ENCODE data around the gene HIF1A.
A peak's percentile ranks its signal among the peaks of the same experiment; 100 is the strongest.
"Not testable (repeated sequence)": the region's sequence is repeated elsewhere in the genome, so short reads cannot be mapped to it uniquely, and the experiment has no call there.

HIF1A gene

DNA sequence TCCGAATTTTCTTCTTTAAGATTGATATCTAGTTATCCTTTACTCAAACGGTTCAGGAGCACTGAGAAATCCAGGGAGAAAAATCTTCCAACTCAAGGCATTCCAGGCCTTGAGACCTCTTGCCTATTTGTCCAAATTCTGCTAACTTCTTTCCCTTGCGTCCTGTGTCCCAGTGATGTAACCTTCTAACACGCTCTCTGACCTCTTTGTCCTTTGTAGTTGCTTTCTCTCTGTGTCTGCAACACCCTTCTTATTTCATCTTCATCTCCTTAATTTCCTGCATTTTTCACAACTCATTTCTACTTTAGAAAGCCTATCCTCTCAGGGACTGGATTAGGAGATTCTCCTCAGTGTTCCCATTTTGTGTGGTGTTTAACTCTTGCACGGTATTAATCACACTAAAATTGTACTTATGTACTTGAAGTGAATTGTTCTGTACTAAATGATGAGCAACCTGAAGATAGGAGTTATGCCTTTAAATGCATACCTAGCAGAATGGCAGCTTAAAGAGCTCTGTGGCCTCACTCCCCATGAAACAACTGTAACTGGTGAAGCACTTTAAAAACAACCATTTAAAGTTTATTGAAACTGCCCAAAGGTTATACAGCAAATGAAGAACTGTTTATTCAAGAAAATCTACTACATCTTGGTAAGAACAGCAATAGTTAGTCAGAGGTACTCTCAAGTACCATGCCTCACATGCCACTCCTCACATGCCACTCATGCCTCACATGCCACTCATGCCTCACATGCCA, 59.5 kb downstream of the HIF1A start:
- H4K20me1 ChIP-seq (ENCODE audit: insufficient read depth) = no peaks in the 10 kb centered on the region
- TF ChIP-seq, protein P1, sequence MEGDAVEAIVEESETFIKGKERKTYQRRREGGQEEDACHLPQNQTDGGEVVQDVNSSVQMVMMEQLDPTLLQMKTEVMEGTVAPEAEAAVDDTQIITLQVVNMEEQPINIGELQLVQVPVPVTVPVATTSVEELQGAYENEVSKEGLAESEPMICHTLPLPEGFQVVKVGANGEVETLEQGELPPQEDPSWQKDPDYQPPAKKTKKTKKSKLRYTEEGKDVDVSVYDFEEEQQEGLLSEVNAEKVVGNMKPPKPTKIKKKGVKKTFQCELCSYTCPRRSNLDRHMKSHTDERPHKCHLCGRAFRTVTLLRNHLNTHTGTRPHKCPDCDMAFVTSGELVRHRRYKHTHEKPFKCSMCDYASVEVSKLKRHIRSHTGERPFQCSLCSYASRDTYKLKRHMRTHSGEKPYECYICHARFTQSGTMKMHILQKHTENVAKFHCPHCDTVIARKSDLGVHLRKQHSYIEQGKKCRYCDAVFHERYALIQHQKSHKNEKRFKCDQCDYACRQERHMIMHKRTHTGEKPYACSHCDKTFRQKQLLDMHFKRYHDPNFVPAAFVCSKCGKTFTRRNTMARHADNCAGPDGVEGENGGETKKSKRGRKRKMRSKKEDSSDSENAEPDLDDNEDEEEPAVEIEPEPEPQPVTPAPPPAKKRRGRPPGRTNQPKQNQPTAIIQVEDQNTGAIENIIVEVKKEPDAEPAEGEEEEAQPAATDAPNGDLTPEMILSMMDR (conservative IDR thresholded peaks at IDR 0.05; ENCODE audit: low read depth, low read length) = no peak
- H3K9ac ChIP-seq = no peak overlapping the region
- no peaks in the 10 kb centered on the region for H3K79me2 ChIP-seq (ENCODE audit: insufficient read depth, low read depth)
- H3K27ac ChIP-seq = no peak overlapping the region
- no peaks in the 10 kb centered on the region for H3K27me3 ChIP-seq (ENCODE audit: insufficient read depth, low read depth)
- no peak overlapping the region for H3K4me2 ChIP-seq
- no peak overlapping the region for H2AFZ ChIP-seq (ENCODE audit: low read depth)
- H3K4me1 ChIP-seq (ENCODE audit: low read depth, poor library complexity, severe bottlenecking) = peaks cover 7% of the 10 kb centered on the region
- H3K4me3 ChIP-seq (IDR thresholded peaks at IDR 0.05; ENCODE audit: insufficient read depth, low read depth, low read length) = no peak overlapping the region
- H3K36me3 ChIP-seq (ENCODE audit: insufficient read depth) = no peaks in the 10 kb centered on the region

DNA sequence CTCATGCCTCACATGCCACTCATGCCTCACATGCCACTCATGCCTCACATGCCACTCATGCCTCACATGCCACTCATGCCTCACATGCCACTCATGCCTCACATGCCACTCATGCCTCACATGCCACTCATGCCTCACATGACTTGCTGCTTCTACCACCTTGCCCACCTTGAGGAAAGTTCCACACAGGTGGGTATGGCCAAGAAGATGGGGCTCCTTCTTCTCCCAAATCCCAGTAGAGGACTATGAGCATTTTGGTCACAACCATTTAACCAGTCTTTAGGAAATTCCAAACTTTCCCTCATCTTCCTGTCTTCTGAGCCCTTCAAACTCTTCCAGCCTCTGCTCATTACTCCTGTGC, 60.0 kb downstream of the HIF1A start:
- H3K4me2 ChIP-seq; H2AFZ ChIP-seq (ENCODE audit: low read depth); H3K4me3 ChIP-seq (IDR thresholded peaks at IDR 0.05; ENCODE audit: insufficient read depth, low read depth, low read length); H3K27ac ChIP-seq; H4K20me1 ChIP-seq (ENCODE audit: insufficient read depth); H3K79me2 ChIP-seq (ENCODE audit: insufficient read depth, low read depth); H3K4me1 ChIP-seq (ENCODE audit: low read depth, poor library complexity, severe bottlenecking); H3K27me3 ChIP-seq (ENCODE audit: insufficient read depth, low read depth); H3K9ac ChIP-seq; H3K36me3 ChIP-seq (ENCODE audit: insufficient read depth): not testable (repeated sequence)

DNA sequence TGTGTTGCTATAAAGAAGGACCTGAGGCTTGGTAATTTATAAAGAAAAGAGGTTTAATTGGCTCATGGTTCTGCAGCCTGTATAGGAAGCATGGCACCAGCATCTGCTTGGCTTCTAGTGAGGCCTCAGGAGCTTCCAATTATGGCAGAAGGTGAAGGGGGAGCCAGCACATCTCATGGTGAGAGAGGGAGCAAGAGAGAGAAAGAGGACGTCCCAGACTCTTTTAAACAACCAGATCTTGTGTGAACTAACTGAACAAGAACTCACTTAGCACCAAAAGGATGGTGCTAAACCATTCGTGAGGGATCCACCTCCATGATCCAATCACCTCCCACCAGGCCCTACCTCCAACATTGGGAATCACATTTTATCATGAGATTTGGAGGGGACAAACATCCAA, 60.8 kb downstream of the HIF1A start:
- H3K4me3 ChIP-seq (IDR thresholded peaks at IDR 0.05; ENCODE audit: insufficient read depth, low read depth, low read length) = no peak overlapping the region
- H3K79me2 ChIP-seq (ENCODE audit: insufficient read depth, low read depth) = no peaks in the 10 kb centered on the region
- H3K27ac ChIP-seq = no peak overlapping the region
- H2AFZ ChIP-seq (ENCODE audit: low read depth) = no peak overlapping the region
- TF ChIP-seq, protein P1 (conservative IDR thresholded peaks at IDR 0.05; ENCODE audit: low read depth, low read length) = no peak
- no peaks in the 10 kb centered on the region for H4K20me1 ChIP-seq (ENCODE audit: insufficient read depth)
- no peaks in the 10 kb centered on the region for H3K27me3 ChIP-seq (ENCODE audit: insufficient read depth, low read depth)
- no peak overlapping the region for H3K4me2 ChIP-seq
- no peak overlapping the region for H3K9ac ChIP-seq
- H3K4me1 ChIP-seq (ENCODE audit: low read depth, poor library complexity, severe bottlenecking) = no peaks in the 10 kb centered on the region
- H3K36me3 ChIP-seq (ENCODE audit: insufficient read depth) = no peaks in the 10 kb centered on the region

DNA sequence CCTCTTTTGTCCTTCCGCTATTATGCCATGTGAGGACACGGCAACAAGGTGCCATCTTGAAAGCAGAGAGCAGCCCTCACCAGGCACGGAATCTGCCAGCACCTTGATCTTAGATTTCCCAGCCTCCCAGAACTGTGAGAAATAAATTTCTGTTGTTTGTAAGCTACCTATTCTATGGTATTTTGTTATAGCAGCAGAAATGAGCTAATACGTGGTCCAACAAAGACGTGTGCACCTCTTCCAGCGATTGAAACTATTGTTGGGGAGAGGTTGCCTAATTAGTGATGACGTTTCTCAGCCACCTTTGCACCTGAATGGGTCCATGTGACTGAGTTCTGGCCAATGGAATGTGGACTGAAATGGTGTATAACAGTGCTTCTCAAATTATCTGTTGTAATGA, 64.6 kb downstream of the HIF1A start:
- TF ChIP-seq, protein P1 (conservative IDR thresholded peaks at IDR 0.05; ENCODE audit: low read depth, low read length) = no peak
- H3K27ac ChIP-seq = no peak overlapping the region
- no peak overlapping the region for H3K4me2 ChIP-seq
- no peak overlapping the region for H3K9ac ChIP-seq
- H3K4me1 ChIP-seq (ENCODE audit: low read depth, poor library complexity, severe bottlenecking) = no peaks in the 10 kb centered on the region
- no peaks in the 10 kb centered on the region for H3K27me3 ChIP-seq (ENCODE audit: insufficient read depth, low read depth)
- no peak overlapping the region for H2AFZ ChIP-seq (ENCODE audit: low read depth)
- H3K79me2 ChIP-seq (ENCODE audit: insufficient read depth, low read depth) = no peaks in the 10 kb centered on the region
- H3K36me3 ChIP-seq (ENCODE audit: insufficient read depth) = no peaks in the 10 kb centered on the region
- no peak overlapping the region for H3K4me3 ChIP-seq (IDR thresholded peaks at IDR 0.05; ENCODE audit: insufficient read depth, low read depth, low read length)
- H4K20me1 ChIP-seq (ENCODE audit: insufficient read depth) = no peaks in the 10 kb centered on the region

DNA sequence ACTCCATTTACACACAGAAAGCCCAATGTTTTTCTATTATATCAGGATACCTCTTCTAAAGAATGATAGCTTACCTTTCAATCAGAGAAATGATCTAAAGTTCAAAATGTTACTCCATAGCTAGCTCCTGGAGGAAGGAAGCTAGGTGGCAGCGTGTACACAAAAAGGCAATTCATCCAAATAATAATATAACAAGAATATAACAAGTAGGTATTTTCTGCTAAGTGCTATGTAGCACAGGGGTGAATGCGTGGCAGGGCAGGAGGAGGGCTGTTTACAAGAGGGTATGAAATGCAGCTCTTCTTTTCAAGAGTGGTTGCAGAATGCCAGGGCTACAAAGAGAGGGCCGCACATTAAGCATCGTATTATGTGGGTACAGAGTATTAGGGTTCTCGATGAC, 66.2 kb downstream of the HIF1A start:
- Histone ChIP-seq H3K9ac (peak overlapping the region; percentile 39; the same call in 1 of the 2 replicates), H3K4me2 (peak overlapping the region; percentile 71; the same call in 1 of the 2 replicates), H2AFZ (ENCODE audit: low read depth) (peak overlapping the region; percentile 94), H3K36me3 (ENCODE audit: insufficient read depth) (no peaks in the 10 kb centered on the region), H3K79me2 (ENCODE audit: insufficient read depth, low read depth) (no peaks in the 10 kb centered on the region), H3K27me3 (ENCODE audit: insufficient read depth, low read depth) (no peaks in the 10 kb centered on the region), H3K27ac (peak overlapping the region; percentile 60; the same call in 1 of the 2 replicates), H3K4me3 (IDR thresholded peaks at IDR 0.05; ENCODE audit: insufficient read depth, low read depth, low read length) (no peak overlapping the region), H3K4me1 (ENCODE audit: low read depth, poor library complexity, severe bottlenecking) (no peaks in the 10 kb centered on the region), H4K20me1 (ENCODE audit: insufficient read depth) (no peaks in the 10 kb centered on the region)
- TF ChIP-seq, protein P1 (conservative IDR thresholded peaks at IDR 0.05; ENCODE audit: low read depth, low read length) = no peak
